Measurements from ENCODE around the gene GALNT12.

DNA sequence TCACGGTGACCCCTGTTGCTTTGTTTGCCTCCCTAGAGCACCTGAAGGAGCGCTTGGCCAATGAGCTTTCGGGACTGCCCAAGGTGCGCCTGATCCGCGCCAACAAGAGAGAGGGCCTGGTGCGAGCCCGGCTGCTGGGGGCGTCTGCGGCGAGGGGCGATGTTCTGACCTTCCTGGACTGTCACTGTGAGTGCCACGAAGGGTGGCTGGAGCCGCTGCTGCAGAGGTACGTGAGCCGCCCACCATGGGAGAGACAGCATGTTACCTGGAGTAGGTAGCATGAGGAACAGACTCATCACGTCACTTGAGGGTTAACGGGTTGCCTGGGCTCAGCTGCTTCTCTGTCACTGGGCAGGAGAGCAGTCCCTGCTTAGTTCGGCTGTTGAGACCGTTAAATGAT lies 19.2 kb downstream of the GALNT12 start:
- TF ChIP-seq, protein P1, sequence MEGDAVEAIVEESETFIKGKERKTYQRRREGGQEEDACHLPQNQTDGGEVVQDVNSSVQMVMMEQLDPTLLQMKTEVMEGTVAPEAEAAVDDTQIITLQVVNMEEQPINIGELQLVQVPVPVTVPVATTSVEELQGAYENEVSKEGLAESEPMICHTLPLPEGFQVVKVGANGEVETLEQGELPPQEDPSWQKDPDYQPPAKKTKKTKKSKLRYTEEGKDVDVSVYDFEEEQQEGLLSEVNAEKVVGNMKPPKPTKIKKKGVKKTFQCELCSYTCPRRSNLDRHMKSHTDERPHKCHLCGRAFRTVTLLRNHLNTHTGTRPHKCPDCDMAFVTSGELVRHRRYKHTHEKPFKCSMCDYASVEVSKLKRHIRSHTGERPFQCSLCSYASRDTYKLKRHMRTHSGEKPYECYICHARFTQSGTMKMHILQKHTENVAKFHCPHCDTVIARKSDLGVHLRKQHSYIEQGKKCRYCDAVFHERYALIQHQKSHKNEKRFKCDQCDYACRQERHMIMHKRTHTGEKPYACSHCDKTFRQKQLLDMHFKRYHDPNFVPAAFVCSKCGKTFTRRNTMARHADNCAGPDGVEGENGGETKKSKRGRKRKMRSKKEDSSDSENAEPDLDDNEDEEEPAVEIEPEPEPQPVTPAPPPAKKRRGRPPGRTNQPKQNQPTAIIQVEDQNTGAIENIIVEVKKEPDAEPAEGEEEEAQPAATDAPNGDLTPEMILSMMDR (IDR thresholded peaks at IDR 0.05), result no peak
- no peak for TF ChIP-seq EZH2 (IDR thresholded peaks at IDR 0.05; ENCODE audit: borderline replicate concordance, insufficient read depth, low read depth, low read length, poor library complexity, severe bottlenecking)
